Measurements from ENCODE around the gene IL17REL. TPM values are rescaled to one million over a fixed set of nuclear protein-coding genes. Genes with fewer than 3 reads are reported as not detected.

IL17REL gene
- total and polyA plus RNA-seq, 2 of the 13 experiments (the other 11 are each of a cell fraction or from before 2014, with no cell fraction given), result not detected

DNA sequence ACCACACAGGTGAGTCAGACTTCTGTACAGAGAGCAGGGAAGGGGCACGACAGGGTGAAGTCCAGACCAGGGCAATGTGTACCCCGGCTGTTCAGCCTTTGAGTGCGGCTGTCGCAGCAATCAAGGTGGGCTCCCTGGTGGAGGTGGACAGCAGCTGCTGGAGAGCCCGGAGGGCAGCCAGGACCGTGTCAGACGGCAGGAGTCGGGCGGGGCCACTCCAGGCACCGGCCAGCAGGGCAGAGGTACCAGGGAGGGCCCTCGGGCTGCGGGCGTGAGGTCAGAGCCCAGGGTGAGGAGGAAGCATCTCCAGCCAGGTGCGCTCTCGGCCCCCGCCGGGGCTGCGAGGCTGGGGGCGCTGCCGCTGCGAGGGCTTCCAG is 52.8 kb downstream of the IL17REL start (continued):
- TF ChIP-seq ZNF230 (CRISPR knock-in tag; IDR thresholded peaks at IDR 0.05), result no peak
- no peak for TF ChIP-seq SOX6 (IDR thresholded peaks at IDR 0.05)
- TF ChIP-seq SOX6 (CRISPR knock-in tag; IDR thresholded peaks at IDR 0.05), result no peak
- TF ChIP-seq ZNF746 (CRISPR knock-in tag; IDR thresholded peaks at IDR 0.05), result no peak
- no peak for TF ChIP-seq FOXK1 (CRISPR knock-in tag; IDR thresholded peaks at IDR 0.05; ENCODE audit: borderline replicate concordance, low read depth)
- peak; percentile 11; the same call in 1 of the 2 replicates for TF ChIP-seq HNF1B (CRISPR knock-in tag; IDR thresholded peaks at IDR 0.05)
- TF ChIP-seq KMT2B (CRISPR knock-in tag; IDR thresholded peaks at IDR 0.05), result no peak
- TF ChIP-seq, protein P1, sequence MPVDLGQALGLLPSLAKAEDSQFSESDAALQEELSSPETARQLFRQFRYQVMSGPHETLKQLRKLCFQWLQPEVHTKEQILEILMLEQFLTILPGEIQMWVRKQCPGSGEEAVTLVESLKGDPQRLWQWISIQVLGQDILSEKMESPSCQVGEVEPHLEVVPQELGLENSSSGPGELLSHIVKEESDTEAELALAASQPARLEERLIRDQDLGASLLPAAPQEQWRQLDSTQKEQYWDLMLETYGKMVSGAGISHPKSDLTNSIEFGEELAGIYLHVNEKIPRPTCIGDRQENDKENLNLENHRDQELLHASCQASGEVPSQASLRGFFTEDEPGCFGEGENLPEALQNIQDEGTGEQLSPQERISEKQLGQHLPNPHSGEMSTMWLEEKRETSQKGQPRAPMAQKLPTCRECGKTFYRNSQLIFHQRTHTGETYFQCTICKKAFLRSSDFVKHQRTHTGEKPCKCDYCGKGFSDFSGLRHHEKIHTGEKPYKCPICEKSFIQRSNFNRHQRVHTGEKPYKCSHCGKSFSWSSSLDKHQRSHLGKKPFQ (CRISPR knock-in tag; IDR thresholded peaks at IDR 0.05; ENCODE audit: insufficient replicate concordance), result no peak
- no peak for TF ChIP-seq PHF8 (CRISPR knock-in tag; IDR thresholded peaks at IDR 0.05)
- TF ChIP-seq RARA (CRISPR knock-in tag; IDR thresholded peaks at IDR 0.05), result no peak
- no peak for TF ChIP-seq KDM5B (CRISPR knock-in tag; IDR thresholded peaks at IDR 0.05; ENCODE audit: borderline replicate concordance)
- TF ChIP-seq, protein P2, sequence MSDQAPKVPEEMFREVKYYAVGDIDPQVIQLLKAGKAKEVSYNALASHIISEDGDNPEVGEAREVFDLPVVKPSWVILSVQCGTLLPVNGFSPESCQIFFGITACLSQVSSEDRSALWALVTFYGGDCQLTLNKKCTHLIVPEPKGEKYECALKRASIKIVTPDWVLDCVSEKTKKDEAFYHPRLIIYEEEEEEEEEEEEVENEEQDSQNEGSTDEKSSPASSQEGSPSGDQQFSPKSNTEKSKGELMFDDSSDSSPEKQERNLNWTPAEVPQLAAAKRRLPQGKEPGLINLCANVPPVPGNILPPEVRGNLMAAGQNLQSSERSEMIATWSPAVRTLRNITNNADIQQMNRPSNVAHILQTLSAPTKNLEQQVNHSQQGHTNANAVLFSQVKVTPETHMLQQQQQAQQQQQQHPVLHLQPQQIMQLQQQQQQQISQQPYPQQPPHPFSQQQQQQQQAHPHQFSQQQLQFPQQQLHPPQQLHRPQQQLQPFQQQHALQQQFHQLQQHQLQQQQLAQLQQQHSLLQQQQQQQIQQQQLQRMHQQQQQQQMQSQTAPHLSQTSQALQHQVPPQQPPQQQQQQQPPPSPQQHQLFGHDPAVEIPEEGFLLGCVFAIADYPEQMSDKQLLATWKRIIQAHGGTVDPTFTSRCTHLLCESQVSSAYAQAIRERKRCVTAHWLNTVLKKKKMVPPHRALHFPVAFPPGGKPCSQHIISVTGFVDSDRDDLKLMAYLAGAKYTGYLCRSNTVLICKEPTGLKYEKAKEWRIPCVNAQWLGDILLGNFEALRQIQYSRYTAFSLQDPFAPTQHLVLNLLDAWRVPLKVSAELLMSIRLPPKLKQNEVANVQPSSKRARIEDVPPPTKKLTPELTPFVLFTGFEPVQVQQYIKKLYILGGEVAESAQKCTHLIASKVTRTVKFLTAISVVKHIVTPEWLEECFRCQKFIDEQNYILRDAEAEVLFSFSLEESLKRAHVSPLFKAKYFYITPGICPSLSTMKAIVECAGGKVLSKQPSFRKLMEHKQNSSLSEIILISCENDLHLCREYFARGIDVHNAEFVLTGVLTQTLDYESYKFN (CRISPR knock-in tag; conservative IDR thresholded peaks at IDR 0.05), result 0 out of 2 replicates have a peak, but pooled peaks have one; percentile 13
- no peak for TF ChIP-seq ASH2L (IDR thresholded peaks at IDR 0.05; ENCODE audit: insufficient read length, low read depth, low read length)
- no peak for TF ChIP-seq AHR (CRISPR knock-in tag; IDR thresholded peaks at IDR 0.05)
- peak; percentile 96 for TF ChIP-seq ZMYM3 (CRISPR knock-in tag; IDR thresholded peaks at IDR 0.05)
- no peak for TF ChIP-seq HOXA7 (CRISPR knock-in tag; IDR thresholded peaks at IDR 0.05)
- no peak for TF ChIP-seq NFYC (CRISPR knock-in tag; IDR thresholded peaks at IDR 0.05)
- no peak for TF ChIP-seq POLR2A (IDR thresholded peaks at IDR 0.05; ENCODE audit: insufficient read depth in 1 of 2, low read depth in 2 of 2, low read length in 2 of 2)
- TF ChIP-seq, protein P3, sequence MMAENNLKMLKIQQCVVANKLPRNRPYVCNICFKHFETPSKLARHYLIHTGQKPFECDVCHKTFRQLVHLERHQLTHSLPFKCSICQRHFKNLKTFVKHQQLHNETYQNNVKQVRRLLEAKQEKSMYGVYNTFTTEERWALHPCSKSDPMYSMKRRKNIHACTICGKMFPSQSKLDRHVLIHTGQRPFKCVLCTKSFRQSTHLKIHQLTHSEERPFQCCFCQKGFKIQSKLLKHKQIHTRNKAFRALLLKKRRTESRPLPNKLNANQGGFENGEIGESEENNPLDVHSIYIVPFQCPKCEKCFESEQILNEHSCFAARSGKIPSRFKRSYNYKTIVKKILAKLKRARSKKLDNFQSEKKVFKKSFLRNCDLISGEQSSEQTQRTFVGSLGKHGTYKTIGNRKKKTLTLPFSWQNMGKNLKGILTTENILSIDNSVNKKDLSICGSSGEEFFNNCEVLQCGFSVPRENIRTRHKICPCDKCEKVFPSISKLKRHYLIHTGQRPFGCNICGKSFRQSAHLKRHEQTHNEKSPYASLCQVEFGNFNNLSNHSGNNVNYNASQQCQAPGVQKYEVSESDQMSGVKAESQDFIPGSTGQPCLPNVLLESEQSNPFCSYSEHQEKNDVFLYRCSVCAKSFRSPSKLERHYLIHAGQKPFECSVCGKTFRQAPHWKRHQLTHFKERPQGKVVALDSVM (CRISPR knock-in tag; IDR thresholded peaks at IDR 0.05), result 0 out of 2 replicates have a peak, but pooled peaks have one; percentile 36
- TF ChIP-seq, protein P4, sequence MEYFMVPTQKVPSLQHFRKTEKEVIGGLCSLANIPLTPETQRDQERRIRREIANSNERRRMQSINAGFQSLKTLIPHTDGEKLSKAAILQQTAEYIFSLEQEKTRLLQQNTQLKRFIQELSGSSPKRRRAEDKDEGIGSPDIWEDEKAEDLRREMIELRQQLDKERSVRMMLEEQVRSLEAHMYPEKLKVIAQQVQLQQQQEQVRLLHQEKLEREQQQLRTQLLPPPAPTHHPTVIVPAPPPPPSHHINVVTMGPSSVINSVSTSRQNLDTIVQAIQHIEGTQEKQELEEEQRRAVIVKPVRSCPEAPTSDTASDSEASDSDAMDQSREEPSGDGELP (IDR thresholded peaks at IDR 0.05; ENCODE audit: borderline replicate concordance, low read depth), result no peak; the same call in 1 of the 2 replicates

Measured in HepG2 (cell line).